ENCODE data around the gene NECTIN4. TPM values are rescaled to one million over a fixed set of nuclear protein-coding genes. Genes with fewer than 3 reads are reported as not detected.

NECTIN4 gene
- total and polyA plus RNA-seq, 10 of the 15 experiments (the other 5 are each of a cell fraction or from before 2014, with no cell fraction given): 2.8 to 8.7 (median 3.7) TPM

GRCh38 chr1:161068306-161069234 lies 20.8 kb downstream of the NECTIN4 start (continued):
- TF ChIP-seq ZNF687 (IDR thresholded peaks at IDR 0.05) (no peak), EZH2 (IDR thresholded peaks at IDR 0.05; ENCODE audit: borderline replicate concordance, control insufficient read depth, low read depth, low read length) (no peak), CEBPZ (IDR thresholded peaks at IDR 0.05; ENCODE audit: low read depth, low read length) (no peak), ZNF592 (IDR thresholded peaks at IDR 0.05) (no peak), SMAD5 (IDR thresholded peaks at IDR 0.05; ENCODE audit: low read depth) (peak; percentile 29; the same call in 1 of the 2 replicates), RB1 (IDR thresholded peaks at IDR 0.05; ENCODE audit: borderline replicate concordance) (no peak), CHD4 (IDR thresholded peaks at IDR 0.05) (no peak), DPF2 (IDR thresholded peaks at IDR 0.05) (peak; percentile 11; the same call in 1 of the 2 replicates), NFIC (IDR thresholded peaks at IDR 0.05; ENCODE audit: low read depth, low read length) (no peak), IKZF1 (conservative IDR thresholded peaks at IDR 0.05) (no peak; the same call in none of the 2 replicates)

All from GM12878 (cell line).